ENCODE data around the gene ARHGAP32.
"Not testable (repeated sequence)": the region's sequence is repeated elsewhere in the genome, so short reads cannot be mapped to it uniquely, and the experiment has no call there.

ARHGAP32 gene

GRCh38 chr11:129157080-129157479, 35.0 kb downstream of the ARHGAP32 start:
- not testable (repeated sequence) for H3K27me3 ChIP-seq (ENCODE audit: control insufficient read depth, insufficient read depth, low read length, poor library complexity, severe bottlenecking); H3K36me3 ChIP-seq (ENCODE audit: control insufficient read depth, insufficient read depth, low read length); H3K27ac ChIP-seq (ENCODE audit: insufficient read depth, low read depth, low read length, poor library complexity, severe bottlenecking); H3K4me1 ChIP-seq (ENCODE audit: control insufficient read depth, insufficient read depth, low read length); H3K9me3 ChIP-seq (ENCODE audit: control insufficient read depth, low read length); H3K4me3 ChIP-seq (ENCODE audit: insufficient read depth, low read depth, low read length)
- 94 to 96% methylated on average over 3 of the region's 3 CpGs for WGBS, 2 experiments

- Histone ChIP-seq H3K27me3 (ENCODE audit: control insufficient read depth, insufficient read depth, low read length, poor library complexity, severe bottlenecking) (no peaks in the 10 kb centered on the region), H3K4me3 (ENCODE audit: insufficient read depth, low read depth, low read length) (no peak overlapping the region), H3K4me1 (ENCODE audit: control insufficient read depth, insufficient read depth, low read length) (no peaks in the 10 kb centered on the region), H3K36me3 (ENCODE audit: control insufficient read depth, insufficient read depth, low read length) (no peaks in the 10 kb centered on the region), H3K27ac (ENCODE audit: insufficient read depth, low read depth, low read length, poor library complexity, severe bottlenecking) (no peak overlapping the region), H3K9me3 (ENCODE audit: control insufficient read depth, low read length) (no peaks in the 10 kb centered on the region)
- WGBS, 2 experiments, result 95 to 98% methylated on average over 9 of the region's 9 CpGs
Observed at GRCh38 chr11:129155745-129156144, 36.4 kb downstream of the ARHGAP32 start.

- WGBS, 2 experiments, result 71 to 77% methylated on average over 2 of the region's 2 CpGs
- no peak overlapping the region for H3K27ac ChIP-seq (ENCODE audit: insufficient read depth, low read depth, low read length, poor library complexity, severe bottlenecking)
- no peak overlapping the region for H3K4me3 ChIP-seq (ENCODE audit: insufficient read depth, low read depth, low read length)
- H3K9me3 ChIP-seq (ENCODE audit: control insufficient read depth, low read length), result peaks cover 5% of the 10 kb centered on the region
- no peaks in the 10 kb centered on the region for H3K36me3 ChIP-seq (ENCODE audit: control insufficient read depth, insufficient read depth, low read length)
- H3K4me1 ChIP-seq (ENCODE audit: control insufficient read depth, insufficient read depth, low read length), result no peaks in the 10 kb centered on the region
- H3K27me3 ChIP-seq (ENCODE audit: control insufficient read depth, insufficient read depth, low read length, poor library complexity, severe bottlenecking), result no peaks in the 10 kb centered on the region
Observed at GRCh38 chr11:129148487-129148886, 43.6 kb downstream of the ARHGAP32 start.

GRCh38 chr11:129146191-129146590, 45.9 kb downstream of the ARHGAP32 start:
- no peaks in the 10 kb centered on the region for H3K4me1 ChIP-seq (ENCODE audit: control insufficient read depth, insufficient read depth, low read length)
- peaks cover 5% of the 10 kb centered on the region for H3K9me3 ChIP-seq (ENCODE audit: control insufficient read depth, low read length)
- no peak overlapping the region for H3K4me3 ChIP-seq (ENCODE audit: insufficient read depth, low read depth, low read length)
- H3K27ac ChIP-seq (ENCODE audit: insufficient read depth, low read depth, low read length, poor library complexity, severe bottlenecking), result no peak overlapping the region
- H3K27me3 ChIP-seq (ENCODE audit: control insufficient read depth, insufficient read depth, low read length, poor library complexity, severe bottlenecking), result no peaks in the 10 kb centered on the region
- 83 to 94% methylated on average over 1 of the region's 2 CpGs for WGBS, 2 experiments
- no peaks in the 10 kb centered on the region for H3K36me3 ChIP-seq (ENCODE audit: control insufficient read depth, insufficient read depth, low read length)

- no peak overlapping the region for H3K27ac ChIP-seq (ENCODE audit: insufficient read depth, low read depth, low read length, poor library complexity, severe bottlenecking)
Observed at GRCh38 chr11:129145276-129145675, 46.8 kb downstream of the ARHGAP32 start.

GRCh38 chr11:129144256-129144655, 47.9 kb downstream of the ARHGAP32 start:
- Histone ChIP-seq H3K27me3 (ENCODE audit: control insufficient read depth, insufficient read depth, low read length, poor library complexity, severe bottlenecking) (no peaks in the 10 kb centered on the region), H3K27ac (ENCODE audit: insufficient read depth, low read depth, low read length, poor library complexity, severe bottlenecking) (no peak overlapping the region), H3K36me3 (ENCODE audit: control insufficient read depth, insufficient read depth, low read length) (no peaks in the 10 kb centered on the region), H3K4me1 (ENCODE audit: control insufficient read depth, insufficient read depth, low read length) (no peaks in the 10 kb centered on the region), H3K9me3 (ENCODE audit: control insufficient read depth, low read length) (no peaks in the 10 kb centered on the region), H3K4me3 (ENCODE audit: insufficient read depth, low read depth, low read length) (no peak overlapping the region)
- 92 to 100% methylated on average over 2 of the region's 2 CpGs for WGBS, 2 experiments

More at GRCh38 chr11:129145276-129145675, 46.8 kb downstream of the ARHGAP32 start:
- no peaks in the 10 kb centered on the region for H3K36me3 ChIP-seq (ENCODE audit: control insufficient read depth, insufficient read depth, low read length)
- peaks cover under 1% of the 10 kb centered on the region for H3K9me3 ChIP-seq (ENCODE audit: control insufficient read depth, low read length)
- no peaks in the 10 kb centered on the region for H3K4me1 ChIP-seq (ENCODE audit: control insufficient read depth, insufficient read depth, low read length)
- no peak overlapping the region for H3K4me3 ChIP-seq (ENCODE audit: insufficient read depth, low read depth, low read length)
- H3K27me3 ChIP-seq (ENCODE audit: control insufficient read depth, insufficient read depth, low read length, poor library complexity, severe bottlenecking), result no peaks in the 10 kb centered on the region

- H3K27ac ChIP-seq (ENCODE audit: insufficient read depth, low read depth, low read length, poor library complexity, severe bottlenecking), result no peak overlapping the region
- H3K27me3 ChIP-seq (ENCODE audit: control insufficient read depth, insufficient read depth, low read length, poor library complexity, severe bottlenecking), result no peaks in the 10 kb centered on the region
- H3K36me3 ChIP-seq (ENCODE audit: control insufficient read depth, insufficient read depth, low read length), result no peaks in the 10 kb centered on the region
- WGBS, 2 experiments, result 90% methylated on average over 8 of the region's 8 CpGs
- H3K4me3 ChIP-seq (ENCODE audit: insufficient read depth, low read depth, low read length), result no peak overlapping the region
- H3K4me1 ChIP-seq (ENCODE audit: control insufficient read depth, insufficient read depth, low read length), result no peaks in the 10 kb centered on the region
- no peaks in the 10 kb centered on the region for H3K9me3 ChIP-seq (ENCODE audit: control insufficient read depth, low read length)
Observed at GRCh38 chr11:129143335-129143734, 48.8 kb downstream of the ARHGAP32 start.

- no peaks in the 10 kb centered on the region for H3K9me3 ChIP-seq (ENCODE audit: control insufficient read depth, low read length)
- H3K4me1 ChIP-seq (ENCODE audit: control insufficient read depth, insufficient read depth, low read length), result no peaks in the 10 kb centered on the region
- H3K27ac ChIP-seq (ENCODE audit: insufficient read depth, low read depth, low read length, poor library complexity, severe bottlenecking), result no peak overlapping the region
- no peaks in the 10 kb centered on the region for H3K27me3 ChIP-seq (ENCODE audit: control insufficient read depth, insufficient read depth, low read length, poor library complexity, severe bottlenecking)
- no peak overlapping the region for H3K4me3 ChIP-seq (ENCODE audit: insufficient read depth, low read depth, low read length)
- no peaks in the 10 kb centered on the region for H3K36me3 ChIP-seq (ENCODE audit: control insufficient read depth, insufficient read depth, low read length)
- 89 to 93% methylated on average over 4 to 6 of the region's 8 CpGs for WGBS, 2 experiments
Observed at GRCh38 chr11:129141748-129142523, 50.2 kb downstream of the ARHGAP32 start.

- no peaks in the 10 kb centered on the region for H3K27me3 ChIP-seq (ENCODE audit: control insufficient read depth, insufficient read depth, low read length, poor library complexity, severe bottlenecking)
- no peaks in the 10 kb centered on the region for H3K4me1 ChIP-seq (ENCODE audit: control insufficient read depth, insufficient read depth, low read length)
- H3K36me3 ChIP-seq (ENCODE audit: control insufficient read depth, insufficient read depth, low read length), result no peaks in the 10 kb centered on the region
- H3K9me3 ChIP-seq (ENCODE audit: control insufficient read depth, low read length), result peaks cover 2% of the 10 kb centered on the region
- H3K4me3 ChIP-seq (ENCODE audit: insufficient read depth, low read depth, low read length), result no peak overlapping the region
- H3K27ac ChIP-seq (ENCODE audit: insufficient read depth, low read depth, low read length, poor library complexity, severe bottlenecking), result no peak overlapping the region
- 92 to 98% methylated on average over 2 to 5 of the region's 6 CpGs for WGBS, 2 experiments
Observed at GRCh38 chr11:129131316-129131715, 60.8 kb downstream of the ARHGAP32 start.

- WGBS, 2 experiments, result 96% methylated on average over 51 of the region's 51 CpGs
- not testable (repeated sequence) for H3K4me3 ChIP-seq (ENCODE audit: insufficient read depth, low read depth, low read length)
Observed at GRCh38 chr11:129128881-129129620, 63.1 kb downstream of the ARHGAP32 start.

More at GRCh38 chr11:129128881-129129620, 63.1 kb downstream of the ARHGAP32 start:
- not testable (repeated sequence) for H3K27ac ChIP-seq (ENCODE audit: insufficient read depth, low read depth, low read length, poor library complexity, severe bottlenecking); H3K36me3 ChIP-seq (ENCODE audit: control insufficient read depth, insufficient read depth, low read length); H3K9me3 ChIP-seq (ENCODE audit: control insufficient read depth, low read length); H3K27me3 ChIP-seq (ENCODE audit: control insufficient read depth, insufficient read depth, low read length, poor library complexity, severe bottlenecking); H3K4me1 ChIP-seq (ENCODE audit: control insufficient read depth, insufficient read depth, low read length)

Measured in ectodermal cell (in vitro differentiated cells).